PC-3 (cell line): ENCODE measurements around the gene RXFP2. TPM values are rescaled to one million over a fixed set of nuclear protein-coding genes. Genes with fewer than 3 reads are reported as not detected.

Experiments
- ATAC-seq: fragments of 200-7000 bp; cut with Tn5 transposase; 2 replicates; pipeline ENCODE4 v1.9.1; 2020; ENCODE audit warnings: mild to moderate bottlenecking, moderate library complexity
- BruUV-seq: library from RNA; stranded (reverse); fragments of 400-500 nt; replicated peaks from 2 replicates; lab custom pipeline; 2021; lab: Mats Ljungman, UMichigan
- CTCF ChIA-PET: fragments of 300-600 bp; sonication (Branson Sonifier 250); formaldehyde crosslinking; loops from one replicate; lab custom pipeline; 2022; ENCODE audit warnings: antibody characterized with exemption; lab: Charles Lee
- POLR2A ChIA-PET: fragments of 300-600 bp; sonication (Branson Sonifier 250); formaldehyde crosslinking; loops from one replicate; lab custom pipeline; 2022; ENCODE audit warnings: antibody characterized with exemption; ENCODE audit not compliant: unreplicated experiment; lab: Charles Lee
- DNase-seq: peaks from one replicate; pipeline ENCODE4 v3.0.0-alpha.2; 2015
- H2AFZ ChIP-seq: fragments of 300-600 bp; sonication (generic); 2 replicates; pipeline ENCODE4 v1.6.0; 2016; ENCODE audit warnings: antibody characterized with exemption, low read length
- H3F3A ChIP-seq: fragments of 300-600 bp; sonication (generic); one replicate; pipeline ENCODE4 v1.6.0; 2017; ENCODE audit warnings: antibody characterized with exemption, low read length, control low read depth, mild to moderate bottlenecking; ENCODE audit not compliant: unreplicated experiment
- H3K27ac ChIP-seq: fragments of 300-600 bp; sonication (generic); 2 replicates; pipeline ENCODE4 v1.5.1; 2016; ENCODE audit warnings: mild to moderate bottlenecking, low read length
- H3K27me3 ChIP-seq: fragments of 300-600 bp; sonication (generic); 2 replicates; pipeline ENCODE4 v1.6.1; 2016; ENCODE audit warnings: low read length, mixed read lengths
- H3K36me3 ChIP-seq: fragments of 300-600 bp; sonication (generic); 2 replicates; pipeline ENCODE4 v1.6.1; 2016; ENCODE audit warnings: low read depth, mixed run types, low read length, mixed read lengths
- H3K4me1 ChIP-seq: fragments of 300-600 bp; sonication (generic); 2 replicates; pipeline ENCODE4 v1.5.1; 2016; ENCODE audit warnings: low read length; ENCODE audit not compliant: insufficient read depth
- H3K4me2 ChIP-seq: fragments of 300-600 bp; sonication (generic); 2 replicates; pipeline ENCODE4 v1.6.0; 2016; ENCODE audit warnings: low read length
- H3K4me3 ChIP-seq: fragments of 300-600 bp; sonication (generic); 2 replicates; pipeline ENCODE4 v1.5.1; 2016; ENCODE audit warnings: mild to moderate bottlenecking, low read length, mixed read lengths
- H3K79me2 ChIP-seq: fragments of 300-600 bp; sonication (generic); 2 replicates; pipeline ENCODE4 v1.6.1; 2017; ENCODE audit warnings: low read length, mixed read lengths
- H3K9ac ChIP-seq: fragments of 300-600 bp; sonication (generic); 2 replicates; pipeline ENCODE4 v1.6.0; 2016; ENCODE audit warnings: mild to moderate bottlenecking, low read length
- H3K9me2 ChIP-seq: fragments of 300-600 bp; sonication (generic); replicated peaks from 2 replicates; pipeline ENCODE4 v1.6.1; 2016; ENCODE audit warnings: mixed run types, low read length, mixed read lengths
- H3K9me3 ChIP-seq: fragments of 300-600 bp; sonication (generic); 2 replicates; pipeline ENCODE4 v1.6.1; 2016; ENCODE audit warnings: low read length, mixed read lengths
- H4K20me1 ChIP-seq: fragments of 300-600 bp; sonication (generic); 2 replicates; pipeline ENCODE4 v1.6.1; 2016; ENCODE audit warnings: low read length, mixed read lengths
- CTCF ChIP-seq: fragments of 300-600 bp; sonication (generic); conservative IDR thresholded peaks from 2 replicates; pipeline ENCODE4 v1.5.1; 2017; ENCODE audit warnings: antibody characterized with exemption, low read depth, mild to moderate bottlenecking, low read length
- EZH2 ChIP-seq: fragments of 300-600 bp; sonication (generic); IDR thresholded peaks from one replicate; pipeline ENCODE4 v1.6.1; 2017; ENCODE audit warnings: antibody characterized with exemption, mild to moderate bottlenecking, low read length; ENCODE audit not compliant: unreplicated experiment
- EZH2phosphoT487 ChIP-seq: fragments of 300-600 bp; sonication (generic); IDR thresholded peaks from 2 replicates; pipeline ENCODE4 v1.6.1; 2018; ENCODE audit warnings: mild to moderate bottlenecking, antibody characterized with exemption, low read length, borderline replicate concordance
- intact Hi-C: fragments of 100-400 bp; cut with micrococcal nuclease; formaldehyde crosslinking; loops from 2 replicates; pipeline ENCODE4 v1.9.0; 2023
- total RNA-seq: library from RNA; depleted of rRNA; stranded (reverse); fragments of >200 nt; gene quantifications from 2 replicates; pipeline ENCODE4 v1.2.3, GENCODE V29; 2014

The RXFP2 gene
- total RNA-seq, 1 experiment from 2014 or later = not detected

GRCh38 chr13:31827707-31828106 is 88.4 kb downstream of the RXFP2 start:
- no peaks in the 10 kb centered on the region for H3K36me3 ChIP-seq
- H3K4me3 ChIP-seq = no peak overlapping the region
- H3K27ac ChIP-seq = no peak overlapping the region
- POLR2A ChIA-PET = no interaction called here
- H3K4me1 ChIP-seq = no peaks in the 10 kb centered on the region
- no peaks in the 10 kb centered on the region for H3K9me3 ChIP-seq
- no peaks in the 10 kb centered on the region for H4K20me1 ChIP-seq
- H3K79me2 ChIP-seq = no peaks in the 10 kb centered on the region
- no peak overlapping the region for H3K4me2 ChIP-seq
- peaks cover 32% of the 10 kb centered on the region for H3K27me3 ChIP-seq
- TF ChIP-seq EZH2 = no peak
- TF ChIP-seq CTCF = no peak
- TF ChIP-seq EZH2phosphoT487 = no peak
- no peak overlapping the region for H3K9ac ChIP-seq
- no TSS peak for BruUV-seq
- H3F3A ChIP-seq = no peaks in the 10 kb centered on the region
- no peak overlapping the region for H2AFZ ChIP-seq
- ATAC-seq = no peak
- DNase-seq = no peak
- intact Hi-C loops = no loop called here
- H3K9me2 ChIP-seq = no peaks in the 10 kb centered on the region
- CTCF ChIA-PET = no interaction called here

- H2AFZ ChIP-seq = no peak overlapping the region
- no peaks in the 10 kb centered on the region for H3K4me1 ChIP-seq
- DNase-seq (peak; percentile 49), ATAC-seq (no peak)
- H4K20me1 ChIP-seq = no peaks in the 10 kb centered on the region
- intact Hi-C loops = no loop called here
- H3K9me3 ChIP-seq = no peaks in the 10 kb centered on the region
- H3K27ac ChIP-seq = no peak overlapping the region
- ChIA-PET POLR2A (no interaction called here), CTCF (no interaction called here)
- no peaks in the 10 kb centered on the region for H3K9me2 ChIP-seq
- H3K27me3 ChIP-seq = peaks cover 7% of the 10 kb centered on the region; the same call in 1 of the 2 replicates
- no peak overlapping the region for H3K9ac ChIP-seq
- H3F3A ChIP-seq = no peaks in the 10 kb centered on the region
- H3K36me3 ChIP-seq = no peaks in the 10 kb centered on the region
- H3K79me2 ChIP-seq = no peaks in the 10 kb centered on the region
- TF ChIP-seq CTCF (no peak), EZH2 (no peak), EZH2phosphoT487 (no peak)
- H3K4me2 ChIP-seq = no peak overlapping the region
- BruUV-seq = no TSS peak
- H3K4me3 ChIP-seq = no peak overlapping the region
These were observed 96.6 kb downstream of the RXFP2 start for GRCh38 chr13:31835932-31836331.

- DNase-seq = no peak
- ChIA-PET CTCF (no interaction called here), POLR2A (no interaction called here)
- Histone ChIP-seq H3K4me3 (no peak overlapping the region), H4K20me1 (no peaks in the 10 kb centered on the region), H3K79me2 (no peaks in the 10 kb centered on the region), H3K36me3 (no peaks in the 10 kb centered on the region), H3K27ac (no peak overlapping the region), H3K9me2 (no peaks in the 10 kb centered on the region), H3K9ac (no peak overlapping the region), H2AFZ (no peak overlapping the region), H3K4me1 (no peaks in the 10 kb centered on the region), H3K4me2 (no peak overlapping the region), H3K27me3 (peaks cover 23% of the 10 kb centered on the region), H3K9me3 (no peaks in the 10 kb centered on the region), H3F3A (no peaks in the 10 kb centered on the region)
- TF ChIP-seq EZH2phosphoT487 (no peak), EZH2 (no peak), CTCF (no peak)
- no peak for ATAC-seq
- intact Hi-C loops = no loop called here
- no TSS peak for BruUV-seq
These were observed 103.7 kb downstream of the RXFP2 start for GRCh38 chr13:31843044-31843443.
